Activated T-cell treated with anti-CD3 and anti-CD28 coated beads, Interleukin-2, amount 50 U/mL, for 48 hours (primary cell): ENCODE measurements around the gene YTHDF1.
"Not testable (repeated sequence)": the region's sequence is repeated elsewhere in the genome, so short reads cannot be mapped to it uniquely, and the experiment has no call there.

Experiments
- DNase-seq, 2 experiments: peaks; one replicate each; pipeline ENCODE4 v3.0.0-alpha.2; 2020

The YTHDF1 gene

GRCh38 chr20:63216041-63216848 is at the start of gene YTHDF1:
Gene YTHDF1, minus strand, starts transcription at chr20:63216131. Its CDS starts 239 bp downstream, at chr20:63215892.
- peak; percentile 96 to 98 for DNase-seq

GRCh38 chr20:63264519-63264918 is 48.6 kb upstream of the YTHDF1 start:
- DNase-seq, result no peak

- no peak for DNase-seq
Observed at GRCh38 chr20:63264000-63264399, 48.1 kb upstream of the YTHDF1 start.

- DNase-seq, result no peak
Observed at GRCh38 chr20:63262836-63263235, 46.9 kb upstream of the YTHDF1 start.

GRCh38 chr20:63261795-63262528 is 46.0 kb upstream of the YTHDF1 start:
- DNase-seq, result no peak

- no peak for DNase-seq
Observed at GRCh38 chr20:63261060-63261794, 45.3 kb upstream of the YTHDF1 start.

GRCh38 chr20:63260521-63260920 is 44.6 kb upstream of the YTHDF1 start:
- DNase-seq, result no peak

- no peak for DNase-seq
Observed at GRCh38 chr20:63259734-63260460, 44.0 kb upstream of the YTHDF1 start.

- DNase-seq, result no peak
Observed at GRCh38 chr20:63258781-63259180, 42.9 kb upstream of the YTHDF1 start.

- DNase-seq, result no peak
Observed at GRCh38 chr20:63257629-63258028, 41.7 kb upstream of the YTHDF1 start.

GRCh38 chr20:63256954-63257353 is 41.0 kb upstream of the YTHDF1 start:
- no peak for DNase-seq

GRCh38 chr20:63255931-63256704 is 40.2 kb upstream of the YTHDF1 start:
- DNase-seq, result no peak

- DNase-seq, result no peak
Observed at GRCh38 chr20:63254606-63255384, 38.9 kb upstream of the YTHDF1 start.

- DNase-seq, result no peak
Observed at GRCh38 chr20:63254232-63254605, 38.3 kb upstream of the YTHDF1 start, which contains the start of gene NKAIN4. Gene NKAIN4, minus strand, starts transcription at chr20:63254463. Its CDS starts 13 bp downstream, at chr20:63254450.

GRCh38 chr20:63253438-63254231 is 37.7 kb upstream of the YTHDF1 start:
- DNase-seq, result no peak

- DNase-seq, result no peak
Observed at GRCh38 chr20:63253065-63253437, 37.1 kb upstream of the YTHDF1 start.

GRCh38 chr20:63252284-63252711 is 36.4 kb upstream of the YTHDF1 start:
- DNase-seq, result no peak

- DNase-seq, result not testable (repeated sequence)
Observed at GRCh38 chr20:63251350-63251749, 35.4 kb upstream of the YTHDF1 start.

- no peak for DNase-seq
Observed at GRCh38 chr20:63249891-63250290, 34.0 kb upstream of the YTHDF1 start.
